ENCODE measurements around the gene POLR2I.
"Not testable (repeated sequence)": the region's sequence is repeated elsewhere in the genome, so short reads cannot be mapped to it uniquely, and the experiment has no call there.

The POLR2I gene

GRCh38 chr19:36101550-36102327 is 12.9 kb downstream of the POLR2I start:
- no peak for DNase-seq (ENCODE audit: low read depth in 2 of 2)

- DNase-seq (ENCODE audit: low read depth in 2 of 2) = no peak
Observed at GRCh38 chr19:36100476-36100875, 14.2 kb downstream of the POLR2I start.

GRCh38 chr19:36099166-36099785 is 15.4 kb downstream of the POLR2I start:
- DNase-seq (ENCODE audit: low read depth in 2 of 2) = no peak

- DNase-seq (ENCODE audit: low read depth in 2 of 2) = no peak
Observed at GRCh38 chr19:36097036-36097435, 17.6 kb downstream of the POLR2I start.

GRCh38 chr19:36093687-36094086 is 21.0 kb downstream of the POLR2I start:
- no peak for DNase-seq (ENCODE audit: low read depth in 2 of 2)

- DNase-seq (ENCODE audit: low read depth in 2 of 2) = no peak
Observed at GRCh38 chr19:36093146-36093662, 21.5 kb downstream of the POLR2I start.

- no peak for DNase-seq (ENCODE audit: low read depth in 2 of 2)
Observed at GRCh38 chr19:36092566-36092965, 22.1 kb downstream of the POLR2I start.

- no peak for DNase-seq (ENCODE audit: low read depth in 2 of 2)
Observed at GRCh38 chr19:36090910-36091695, 23.6 kb downstream of the POLR2I start.

- no peak for DNase-seq (ENCODE audit: low read depth in 2 of 2)
Observed at GRCh38 chr19:36089847-36090246, 24.8 kb downstream of the POLR2I start.

- DNase-seq (ENCODE audit: low read depth in 2 of 2) = no peak
Observed at GRCh38 chr19:36086326-36086725, 28.3 kb downstream of the POLR2I start.

GRCh38 chr19:36084231-36085009 is 30.3 kb downstream of the POLR2I start:
- no peak for DNase-seq (ENCODE audit: low read depth in 2 of 2)

- no peak for DNase-seq (ENCODE audit: low read depth in 2 of 2)
Observed at GRCh38 chr19:36082916-36083315, 31.8 kb downstream of the POLR2I start.

- DNase-seq (ENCODE audit: low read depth in 2 of 2) = no peak
Observed at GRCh38 chr19:36081894-36082293, 32.8 kb downstream of the POLR2I start.

- DNase-seq (ENCODE audit: low read depth in 2 of 2) = no peak
Observed at GRCh38 chr19:36081385-36081784, 33.3 kb downstream of the POLR2I start.

GRCh38 chr19:36079389-36079945 is 35.2 kb downstream of the POLR2I start:
- DNase-seq (ENCODE audit: low read depth in 2 of 2) = no peak

GRCh38 chr19:36073121-36073876 is 41.4 kb downstream of the POLR2I start:
- DNase-seq (ENCODE audit: low read depth in 2 of 2) = no peak

- DNase-seq (ENCODE audit: low read depth in 2 of 2) = no peak
Observed at GRCh38 chr19:36072081-36072480, 42.6 kb downstream of the POLR2I start.

GRCh38 chr19:36068810-36069499 is 45.7 kb downstream of the POLR2I start:
- DNase-seq (ENCODE audit: low read depth in 2 of 2) = not testable (repeated sequence)

GRCh38 chr19:36067681-36068080 is 47.0 kb downstream of the POLR2I start:
- no peak for DNase-seq (ENCODE audit: low read depth in 2 of 2)

GRCh38 chr19:36064826-36065225 is 49.8 kb downstream of the POLR2I start:
- DNase-seq (ENCODE audit: low read depth in 2 of 2) = no peak

Measured in activated CD4-positive, alpha-beta T cell treated with anti-CD3 and anti-CD28 coated beads for 24 hours (primary cell).